IPS-15b (cell line): ENCODE measurements around the gene CAGE1.
"Not testable (repeated sequence)": the region's sequence is repeated elsewhere in the genome, so short reads cannot be mapped to it uniquely, and the experiment has no call there.

Experiments used
- H3K27me3 ChIP-seq: one replicate; pipeline ENCODE4 v1.6.1; 2013; ENCODE audit warnings: low read length; ENCODE audit not compliant: control insufficient read depth, insufficient read depth
- H3K36me3 ChIP-seq: one replicate; pipeline ENCODE4 v1.6.1; 2013; ENCODE audit warnings: low read length; ENCODE audit not compliant: control insufficient read depth, insufficient read depth
- H3K4me1 ChIP-seq: one replicate; pipeline ENCODE4 v1.6.1; 2013; ENCODE audit warnings: mild to moderate bottlenecking, low read length; ENCODE audit not compliant: control insufficient read depth, insufficient read depth
- H3K4me3 ChIP-seq: one replicate; pipeline ENCODE4 v1.5.1; 2013; ENCODE audit warnings: low read depth, low read length
- H3K9ac ChIP-seq: one replicate; pipeline ENCODE4 v1.6.1; 2013; ENCODE audit warnings: low read depth, mild to moderate bottlenecking, low read length
- H3K9me3 ChIP-seq: one replicate; pipeline ENCODE4 v1.6.1; 2013; ENCODE audit warnings: mild to moderate bottlenecking, low read length; ENCODE audit not compliant: control insufficient read depth, insufficient read depth

Gene CAGE1

GRCh38 chr6:7315087-7315947, 74.2 kb downstream of the CAGE1 start:
- not testable (repeated sequence) for H3K9ac ChIP-seq, H3K4me1 ChIP-seq, H3K4me3 ChIP-seq, H3K27me3 ChIP-seq, H3K9me3 ChIP-seq, H3K36me3 ChIP-seq

GRCh38 chr6:7314414-7314813, 75.1 kb downstream of the CAGE1 start:
- peaks cover 3% of the 10 kb centered on the region for H3K36me3 ChIP-seq
- no peaks in the 10 kb centered on the region for H3K9me3 ChIP-seq
- no peak overlapping the region for H3K4me3 ChIP-seq
- no peak overlapping the region for H3K9ac ChIP-seq
- no peaks in the 10 kb centered on the region for H3K27me3 ChIP-seq
- no peaks in the 10 kb centered on the region for H3K4me1 ChIP-seq

GRCh38 chr6:7313505-7314165, 75.9 kb downstream of the CAGE1 start:
- Histone ChIP-seq H3K36me3 (peaks cover 11% of the 10 kb centered on the region), H3K4me1 (no peaks in the 10 kb centered on the region), H3K27me3 (no peaks in the 10 kb centered on the region), H3K9ac (peak overlapping the region; percentile 81), H3K4me3 (peak overlapping the region; percentile 84), H3K9me3 (no peaks in the 10 kb centered on the region)

GRCh38 chr6:7312616-7313504, 76.7 kb downstream of the CAGE1 start, which contains the start of gene SSR1:
TSS of gene SSR1 (minus strand) at chr6:7313199. CDS start at chr6:7313120, 79 bp downstream.
- H3K4me3 ChIP-seq = peak within 1 kb of the TSS; percentile 84
- H3K9me3 ChIP-seq = no peaks in the 10 kb centered on the region
- H3K9ac ChIP-seq = peak within 1 kb of the TSS; percentile 88
- H3K36me3 ChIP-seq = peaks cover 12% of the 10 kb centered on the region
- H3K4me1 ChIP-seq = no peaks in the 10 kb centered on the region
- H3K27me3 ChIP-seq = no peaks in the 10 kb centered on the region

GRCh38 chr6:7311917-7312615, 77.5 kb downstream of the CAGE1 start:
- H3K36me3 ChIP-seq = peaks cover 18% of the 10 kb centered on the region
- H3K9ac ChIP-seq = peak overlapping the region; percentile 88
- no peaks in the 10 kb centered on the region for H3K27me3 ChIP-seq
- H3K4me1 ChIP-seq = no peaks in the 10 kb centered on the region
- peak overlapping the region; percentile 84 for H3K4me3 ChIP-seq
- H3K9me3 ChIP-seq = no peaks in the 10 kb centered on the region

GRCh38 chr6:7311176-7311575, 78.4 kb downstream of the CAGE1 start:
- peak overlapping the region; percentile 10 for H3K4me3 ChIP-seq
- no peaks in the 10 kb centered on the region for H3K9me3 ChIP-seq
- H3K4me1 ChIP-seq = no peaks in the 10 kb centered on the region
- H3K9ac ChIP-seq = no peak overlapping the region
- peaks cover 18% of the 10 kb centered on the region for H3K36me3 ChIP-seq
- no peaks in the 10 kb centered on the region for H3K27me3 ChIP-seq

- Histone ChIP-seq H3K36me3 (peaks cover 21% of the 10 kb centered on the region), H3K9ac (no peak overlapping the region), H3K4me1 (no peaks in the 10 kb centered on the region), H3K4me3 (no peak overlapping the region), H3K9me3 (no peaks in the 10 kb centered on the region), H3K27me3 (no peaks in the 10 kb centered on the region)
These were observed 80.5 kb downstream of the CAGE1 start for GRCh38 chr6:7309050-7309449.

- no peaks in the 10 kb centered on the region for H3K27me3 ChIP-seq
- no peaks in the 10 kb centered on the region for H3K4me1 ChIP-seq
- H3K4me3 ChIP-seq = no peak overlapping the region
- no peaks in the 10 kb centered on the region for H3K9me3 ChIP-seq
- H3K36me3 ChIP-seq = peaks cover 28% of the 10 kb centered on the region
- no peak overlapping the region for H3K9ac ChIP-seq
These were observed 82.0 kb downstream of the CAGE1 start for GRCh38 chr6:7307533-7307932.

GRCh38 chr6:7304821-7305220, 84.7 kb downstream of the CAGE1 start:
- Histone ChIP-seq H3K27me3 (no peaks in the 10 kb centered on the region), H3K9me3 (no peaks in the 10 kb centered on the region), H3K4me3 (no peak overlapping the region), H3K4me1 (no peaks in the 10 kb centered on the region), H3K36me3 (peaks cover 41% of the 10 kb centered on the region), H3K9ac (no peak overlapping the region)

GRCh38 chr6:7301702-7302101, 87.8 kb downstream of the CAGE1 start:
- H3K4me1 ChIP-seq = no peaks in the 10 kb centered on the region
- no peak overlapping the region for H3K4me3 ChIP-seq
- no peaks in the 10 kb centered on the region for H3K27me3 ChIP-seq
- H3K9me3 ChIP-seq = no peaks in the 10 kb centered on the region
- H3K9ac ChIP-seq = no peak overlapping the region
- peaks cover 29% of the 10 kb centered on the region for H3K36me3 ChIP-seq

- Histone ChIP-seq H3K9me3 (no peaks in the 10 kb centered on the region), H3K4me1 (no peaks in the 10 kb centered on the region), H3K36me3 (peaks cover 29% of the 10 kb centered on the region), H3K4me3 (no peak overlapping the region), H3K9ac (no peak overlapping the region), H3K27me3 (no peaks in the 10 kb centered on the region)
These were observed 88.6 kb downstream of the CAGE1 start for GRCh38 chr6:7300926-7301325.
